ENCODE data around the gene MACROD2. TPM values are rescaled to one million over a fixed set of nuclear protein-coding genes. Genes with fewer than 3 reads are reported as not detected.

The MACROD2 gene
- total RNA-seq, 1 donor from 2014 or later: 78.2 TPM

- intact Hi-C loops (cut with DNase I): no loop called here
- ATAC-seq: no peak
- Histone ChIP-seq H3K27ac (no peak overlapping the region), H3K9me3 (no peaks in the 10 kb centered on the region), H3K36me3 (no peaks in the 10 kb centered on the region), H3K27me3 (no peaks in the 10 kb centered on the region), H3K4me3 (no peak overlapping the region), H3K4me1 (no peaks in the 10 kb centered on the region)
- no peak for DNase-seq
- TF ChIP-seq CTCF (IDR thresholded peaks at IDR 0.05): no peak
These were observed 2009.0 kb downstream of the MACROD2 start for GRCh38 chr20:16004108-16004854.

- no peaks in the 10 kb centered on the region for H3K27me3 ChIP-seq
- intact Hi-C loops (cut with DNase I): no loop called here
- no peak overlapping the region for H3K27ac ChIP-seq
- ATAC-seq (no peak), DNase-seq (no peak)
- no peak for TF ChIP-seq CTCF (IDR thresholded peaks at IDR 0.05)
- no peaks in the 10 kb centered on the region for H3K9me3 ChIP-seq
- no peaks in the 10 kb centered on the region for H3K4me1 ChIP-seq
- no peak overlapping the region for H3K4me3 ChIP-seq
- H3K36me3 ChIP-seq: no peaks in the 10 kb centered on the region
These were observed 2010.0 kb downstream of the MACROD2 start for GRCh38 chr20:16005021-16005914.

- DNase-seq (no peak), ATAC-seq (no peak)
- Histone ChIP-seq H3K4me3 (no peak overlapping the region), H3K9me3 (no peaks in the 10 kb centered on the region), H3K4me1 (no peaks in the 10 kb centered on the region), H3K27ac (no peak overlapping the region), H3K36me3 (no peaks in the 10 kb centered on the region), H3K27me3 (no peaks in the 10 kb centered on the region)
- TF ChIP-seq CTCF (IDR thresholded peaks at IDR 0.05): no peak
- intact Hi-C loops (cut with DNase I): no loop called here
These were observed 2010.7 kb downstream of the MACROD2 start for GRCh38 chr20:16005915-16006493.

GRCh38 chr20:16007164-16007563 lies 2011.8 kb downstream of the MACROD2 start:
- Histone ChIP-seq H3K9me3 (no peaks in the 10 kb centered on the region), H3K27ac (no peak overlapping the region), H3K4me3 (no peak overlapping the region), H3K4me1 (no peaks in the 10 kb centered on the region), H3K27me3 (no peaks in the 10 kb centered on the region), H3K36me3 (no peaks in the 10 kb centered on the region)
- TF ChIP-seq CTCF (IDR thresholded peaks at IDR 0.05): no peak
- intact Hi-C loops (cut with DNase I): no loop called here
- no peak for ATAC-seq
- no peak for DNase-seq

- no peaks in the 10 kb centered on the region for H3K4me1 ChIP-seq
- no peak for TF ChIP-seq CTCF (IDR thresholded peaks at IDR 0.05)
- DNase-seq: no peak
- H3K4me3 ChIP-seq: no peak overlapping the region
- no peaks in the 10 kb centered on the region for H3K9me3 ChIP-seq
- ATAC-seq: no peak
- H3K27me3 ChIP-seq: no peaks in the 10 kb centered on the region
- no peaks in the 10 kb centered on the region for H3K36me3 ChIP-seq
- H3K27ac ChIP-seq: no peak overlapping the region
- intact Hi-C loops (cut with DNase I): no loop called here
These were observed 2012.6 kb downstream of the MACROD2 start for GRCh38 chr20:16007962-16008361.

Data from upper lobe of right lung (tissue), 1 donor.